DMS53 treated with DMSO at 0.1 percent for 48 hours (cell line): Measurements from ENCODE around the gene LONP2.
"Not testable (repeated sequence)": the region's sequence is repeated elsewhere in the genome, so short reads cannot be mapped to it uniquely, and the experiment has no call there.

Experiments used
- DNase-seq: peaks from one replicate; lab custom pipeline; 2025; ENCODE audit not compliant: unreplicated experiment; lab: John Stamatoyannopoulos, UW

Gene LONP2

DNA sequence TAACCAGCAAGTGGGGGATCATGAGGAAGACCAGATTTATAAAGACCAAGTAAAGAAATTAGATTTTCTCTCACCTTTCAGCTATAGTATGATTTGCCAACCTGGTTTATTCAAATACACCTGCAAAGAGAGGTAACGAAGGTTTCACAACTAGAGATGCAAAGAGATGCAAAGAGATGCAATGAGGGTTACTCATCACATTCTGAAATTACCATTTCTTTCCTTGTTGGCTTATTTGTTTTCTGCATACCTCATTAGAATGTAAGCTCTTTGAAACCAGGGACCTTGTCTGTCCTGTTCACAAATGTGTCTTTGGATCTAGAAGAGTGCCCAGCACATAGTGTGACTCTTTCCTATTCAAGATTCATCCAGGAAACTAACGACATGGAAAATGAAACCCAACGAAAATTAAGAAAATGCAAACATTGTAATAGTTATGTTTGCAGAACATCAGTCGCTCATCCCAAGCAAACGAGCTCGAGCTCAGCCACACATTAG is 9.0 kb upstream of the LONP2 start:
- DNase-seq: no peak

GRCh38 chr16:48235556-48236136 is 8.5 kb upstream of the LONP2 start:
- no peak for DNase-seq

DNA sequence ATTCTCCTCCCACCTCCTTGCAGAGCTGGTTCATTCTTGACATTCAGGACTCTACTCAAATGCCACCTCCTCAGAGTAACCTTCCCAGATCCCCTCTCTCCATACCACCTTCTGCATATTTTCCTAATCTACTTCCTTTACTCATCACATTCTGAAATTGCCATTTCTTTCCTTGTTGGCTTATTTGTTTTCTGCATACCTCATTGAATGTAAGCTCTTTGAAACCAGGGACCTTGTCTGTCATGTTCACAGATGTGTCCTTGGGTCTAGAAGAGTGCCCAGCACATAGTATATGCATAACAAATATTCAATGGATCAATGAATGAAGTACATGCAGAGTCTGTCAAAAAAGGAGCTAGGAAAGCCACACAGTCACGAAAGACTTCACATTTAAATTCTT is 7.8 kb upstream of the LONP2 start:
- DNase-seq: no peak

GRCh38 chr16:48240147-48240546 is 4.0 kb upstream of the LONP2 start:
- DNase-seq: not testable (repeated sequence)

DNA sequence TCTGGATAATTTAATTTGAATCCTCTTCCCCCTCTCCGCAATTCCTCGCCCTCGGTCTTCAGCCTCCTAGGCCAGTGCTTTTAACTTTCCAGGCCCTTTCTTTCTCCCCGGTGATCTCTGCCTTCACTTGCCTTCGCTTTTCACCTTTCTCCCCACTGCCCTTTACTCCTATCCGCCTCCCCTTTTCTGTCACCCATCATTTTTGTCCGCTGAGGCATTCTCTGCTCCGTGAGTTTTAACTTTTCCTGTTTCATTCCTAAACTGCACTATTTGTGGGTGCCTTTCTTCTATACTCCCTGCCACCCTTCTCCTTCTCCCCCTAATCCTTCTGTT is 729 bp downstream of the LONP2 start:
- no peak for DNase-seq

DNA sequence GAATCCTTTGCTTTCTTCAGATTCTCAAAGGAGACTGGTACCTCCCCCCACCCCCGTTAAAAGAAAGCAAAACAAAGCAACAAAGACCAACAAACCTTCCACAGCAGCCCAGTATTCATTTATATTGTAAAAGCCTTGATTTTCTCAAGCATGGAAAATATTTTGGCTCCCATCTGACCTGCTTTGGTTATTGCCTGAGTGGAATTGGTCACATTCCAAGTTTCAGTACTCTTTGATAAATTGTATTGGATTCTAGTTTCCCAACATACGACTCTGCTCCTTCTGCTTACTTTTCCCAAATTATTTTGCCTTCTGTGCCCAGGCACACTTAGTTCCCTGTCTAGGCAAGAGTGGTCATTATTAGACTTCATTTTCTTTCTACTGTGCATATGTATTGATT is 2.0 kb downstream of the LONP2 start:
- DNase-seq: no peak

GRCh38 chr16:48247311-48247710 is 3.2 kb downstream of the LONP2 start, which contains the start of gene ABCC11:
Gene ABCC11 (minus strand): TSS chr16:48247539. CDS start chr16:48231921, 15,618 bp downstream.
- no peak for DNase-seq

DNA sequence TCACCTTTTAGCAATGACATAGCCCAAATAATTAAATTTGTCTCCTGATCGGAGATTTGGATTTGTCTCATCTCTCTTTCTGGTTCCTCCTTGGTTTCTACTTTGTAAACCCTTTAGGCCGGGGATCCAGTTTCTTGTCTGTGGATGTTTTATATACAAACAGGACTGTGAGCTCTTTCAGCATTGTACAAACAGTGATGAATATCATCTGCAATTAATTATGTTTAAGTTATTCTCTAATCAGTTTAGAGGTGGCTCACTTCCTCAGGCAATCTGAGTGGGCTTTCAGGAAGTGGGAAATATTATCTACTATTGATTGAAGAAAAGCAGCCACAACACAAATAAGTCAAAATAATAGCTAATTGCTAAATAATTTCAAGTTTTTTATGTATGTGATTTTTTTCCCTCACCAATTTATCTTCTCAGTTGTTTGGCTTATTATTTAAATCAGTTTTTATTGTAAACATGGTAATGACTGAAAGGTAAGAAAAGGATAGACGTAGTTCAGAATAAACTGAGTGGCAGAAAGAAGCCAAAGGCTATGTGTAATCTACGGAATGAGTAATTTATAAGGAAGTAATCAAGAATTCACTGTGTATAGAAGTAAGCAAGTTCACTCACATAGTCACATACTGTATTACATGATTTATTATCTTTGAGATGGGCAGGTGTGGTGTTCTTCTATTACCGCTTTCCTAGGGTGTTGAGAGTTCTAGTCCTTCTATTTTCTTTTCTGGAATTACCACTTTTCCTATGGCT is 6.6 kb downstream of the LONP2 start:
- no peak for DNase-seq

GRCh38 chr16:48252013-48252412 is 7.9 kb downstream of the LONP2 start:
- no peak for DNase-seq

- DNase-seq: no peak
Measured at GRCh38 chr16:48256579-48257177, 12.6 kb downstream of the LONP2 start.

GRCh38 chr16:48261569-48261968 is 17.5 kb downstream of the LONP2 start:
- DNase-seq: no peak

- no peak for DNase-seq
Measured at GRCh38 chr16:48262631-48263030, 18.5 kb downstream of the LONP2 start.

GRCh38 chr16:48269011-48269410 is 24.9 kb downstream of the LONP2 start:
- DNase-seq: no peak

- DNase-seq: no peak
Measured at GRCh38 chr16:48271728-48272127, 27.6 kb downstream of the LONP2 start.

DNA sequence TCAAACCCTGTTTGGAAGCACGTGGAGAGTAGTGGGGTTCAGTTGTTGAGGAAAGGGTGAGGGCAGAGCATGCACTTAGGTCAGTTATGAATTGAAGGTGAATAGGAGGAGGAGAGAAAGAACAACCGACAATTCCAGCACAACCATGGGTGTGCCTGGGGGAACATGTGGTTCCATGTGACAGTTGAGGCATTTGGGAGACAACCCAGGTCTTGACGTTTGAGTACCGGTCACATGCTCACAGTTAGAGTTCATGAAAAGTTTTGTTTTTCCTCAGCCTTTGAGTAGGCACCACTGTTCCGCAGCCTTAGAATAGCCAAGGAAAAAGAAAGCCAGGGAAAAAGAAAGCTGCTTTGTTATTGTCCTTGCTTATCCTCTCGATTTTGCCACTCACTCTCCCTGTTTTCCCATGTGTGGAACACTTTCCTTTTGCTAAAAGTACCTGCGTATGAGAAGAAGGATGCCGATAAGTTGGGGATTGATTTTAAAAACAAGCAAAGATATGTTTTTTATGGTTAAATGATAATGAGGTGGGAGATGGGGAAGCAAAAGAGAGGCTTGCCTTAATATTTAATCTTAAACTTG is 28.8 kb downstream of the LONP2 start:
- DNase-seq: no peak

DNA sequence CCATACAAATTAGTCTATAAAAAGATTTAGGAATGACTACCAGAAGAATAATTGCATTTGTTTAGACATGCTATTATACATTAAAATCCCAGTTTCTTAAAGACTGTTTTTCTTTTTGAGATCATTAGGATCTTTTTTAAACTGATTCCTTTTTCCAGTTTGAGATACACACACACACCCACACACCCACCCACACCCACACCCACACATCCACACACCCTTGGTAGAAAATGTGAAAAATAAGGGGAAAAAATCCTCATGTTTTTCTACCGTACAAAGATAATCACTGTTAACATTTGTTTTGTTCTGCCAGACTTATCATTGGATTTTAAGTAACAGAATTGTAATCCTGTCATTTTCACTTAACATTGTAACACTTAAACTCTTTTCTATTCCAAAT is 30.4 kb downstream of the LONP2 start:
- DNase-seq: no peak

DNA sequence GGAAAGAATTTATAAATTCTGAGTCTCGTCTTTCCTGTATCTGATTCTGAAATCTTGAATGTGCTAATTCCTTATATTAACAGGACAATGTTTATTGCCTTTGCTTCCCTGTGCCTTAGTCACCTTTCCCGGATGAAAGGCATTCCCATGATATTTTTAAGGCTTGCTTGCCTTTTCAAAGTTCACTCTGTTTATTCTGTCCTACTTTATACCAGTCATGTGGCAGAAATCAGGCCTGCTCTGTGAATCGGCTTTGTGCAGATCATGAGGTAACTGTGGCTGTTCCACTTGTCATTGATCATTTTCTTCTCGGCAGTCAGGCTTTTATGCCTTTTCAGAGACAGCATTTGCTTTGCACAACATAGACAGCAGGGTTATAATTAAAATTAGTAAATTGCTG is 32.0 kb downstream of the LONP2 start:
- DNase-seq: no peak

- DNase-seq: no peak
Measured at GRCh38 chr16:48277158-48277557, 33.1 kb downstream of the LONP2 start.

DNA sequence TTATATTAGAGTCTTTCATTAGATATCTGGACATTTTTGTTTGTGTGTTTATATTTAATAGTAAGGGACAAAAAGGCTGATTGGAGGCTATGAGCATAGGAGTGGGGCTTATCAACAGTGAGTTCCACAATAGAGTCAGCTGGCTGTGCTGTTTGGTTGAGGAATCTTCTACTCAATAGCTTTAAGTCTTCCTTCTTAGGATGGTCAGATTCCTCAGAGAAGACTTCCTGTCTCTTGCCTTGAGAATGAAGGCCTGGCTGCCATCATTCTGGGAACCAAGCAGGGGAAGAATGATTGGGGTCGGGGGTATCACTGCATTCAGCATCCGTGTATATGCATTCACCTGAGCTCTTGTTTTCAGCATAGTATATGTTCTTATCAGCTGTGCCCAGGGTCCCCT is 35.1 kb downstream of the LONP2 start:
- DNase-seq: no peak

GRCh38 chr16:48280546-48280945 is 36.4 kb downstream of the LONP2 start:
- DNase-seq: no peak

- DNase-seq: no peak
Measured at GRCh38 chr16:48282636-48283263, 38.6 kb downstream of the LONP2 start.
